OCI-LY7 (cell line): ENCODE data around the gene TEX14. TPM values are rescaled to one million over a fixed set of nuclear protein-coding genes. Genes with fewer than 3 reads are reported as not detected.

Experiments
- BruUV-seq: library from RNA; stranded (reverse); fragments of 400-500 nt; replicated peaks from 2 replicates; lab custom pipeline; 2021; lab: Mats Ljungman, UMichigan
- CTCF ChIA-PET: fragments of 300-600 bp; sonication (Branson Sonifier 250); formaldehyde crosslinking; loops from one replicate; lab custom pipeline; 2022; ENCODE audit warnings: antibody characterized with exemption; ENCODE audit not compliant: unreplicated experiment; lab: Charles Lee
- POLR2A ChIA-PET: fragments of 300-600 bp; sonication (Branson Sonifier 250); formaldehyde crosslinking; loops from one replicate; lab custom pipeline; 2022; ENCODE audit warnings: antibody characterized with exemption; lab: Charles Lee
- DNase-seq: peaks from one replicate; pipeline ENCODE4 v3.0.0-alpha.2; 2015; ENCODE audit warnings: low spot score
- H2AFZ ChIP-seq: fragments of 200-600 bp; sonication (generic), shearing (Covaris generic); 2 replicates; pipeline ENCODE4 v1.6.1; 2014; ENCODE audit warnings: mild to moderate bottlenecking, antibody characterized with exemption, low read length, moderate library complexity
- H3K27ac ChIP-seq: fragments of 200-600 bp; sonication (generic); 2 replicates; pipeline ENCODE4 v1.5.1; 2014; ENCODE audit warnings: mixed run types, low read depth, mild to moderate bottlenecking, moderate library complexity, low read length, inconsistent platforms; ENCODE audit not compliant: poor library complexity, severe bottlenecking
- H3K36me3 ChIP-seq: fragments of 200-600 bp; sonication (generic); 2 replicates; pipeline ENCODE4 v1.6.1; 2014; ENCODE audit warnings: mild to moderate bottlenecking, antibody characterized with exemption, low read length, moderate library complexity, mixed read lengths; ENCODE audit not compliant: insufficient read depth
- H3K4me1 ChIP-seq: fragments of 200-600 bp; sonication (generic); 2 replicates; pipeline ENCODE4 v1.5.1; 2014; ENCODE audit warnings: mild to moderate bottlenecking, low read length; ENCODE audit not compliant: insufficient read depth, poor library complexity, severe bottlenecking
- H3K4me2 ChIP-seq: fragments of 200-600 bp; sonication (generic); 2 replicates; pipeline ENCODE4 v1.6.1; 2014; ENCODE audit warnings: mild to moderate bottlenecking, low read length
- H3K4me3 ChIP-seq: fragments of 200-600 bp; sonication (generic); 2 replicates; pipeline ENCODE4 v1.5.1; 2014; ENCODE audit warnings: mild to moderate bottlenecking, low read depth, low read length; ENCODE audit not compliant: poor library complexity, severe bottlenecking
- H3K79me2 ChIP-seq: fragments of 200-600 bp; sonication (generic); 2 replicates; pipeline ENCODE4 v1.6.1; 2016; ENCODE audit warnings: low read depth, mild to moderate bottlenecking, low read length, moderate library complexity, mixed read lengths; ENCODE audit not compliant: insufficient read depth
- H3K9me2 ChIP-seq: fragments of 200-600 bp; sonication (generic); 2 replicates; pipeline ENCODE4 v1.6.1; 2016; ENCODE audit warnings: mild to moderate bottlenecking, low read length, mixed read lengths; ENCODE audit not compliant: insufficient read depth
- H3K9me3 ChIP-seq: fragments of 200-600 bp; sonication (generic); 2 replicates; pipeline ENCODE4 v1.6.1; 2014; ENCODE audit warnings: mild to moderate bottlenecking, mixed run types, low read length, mixed read lengths
- H4K20me1 ChIP-seq: fragments of 200-600 bp; sonication (generic); 2 replicates; pipeline ENCODE4 v1.6.1; 2014; ENCODE audit warnings: mild to moderate bottlenecking, antibody characterized with exemption, low read length, moderate library complexity, mixed read lengths; ENCODE audit not compliant: insufficient read depth
- EZH2phosphoT487 ChIP-seq: fragments of 200-600 bp; sonication (generic); IDR thresholded peaks from 2 replicates; pipeline ENCODE4 v1.6.1; 2018; ENCODE audit warnings: low read depth, borderline replicate concordance, mild to moderate bottlenecking, mixed run types, antibody characterized with exemption, low read length, moderate library complexity, mixed read lengths
- intact Hi-C: fragments of 100-400 bp; cut with micrococcal nuclease; formaldehyde crosslinking; loops from one replicate; pipeline ENCODE4 v1.10.0; 2022; ENCODE audit not compliant: unreplicated experiment
- total RNA-seq, 2 experiments: library from RNA; depleted of rRNA in 1 of 2; stranded (reverse); fragments of >200 nt in 1 of 2; shearing (Covaris generic) in 1 of 2; gene quantifications; 2 replicates each; pipeline ENCODE4 v1.2.3, GENCODE V29; 2014 to 2022
- TF ChIP-seq, protein P1 (sequence below): fragments of 200-600 bp; sonication (generic); conservative IDR thresholded peaks from 2 replicates; pipeline ENCODE4 v1.5.1; 2014; ENCODE audit warnings: mild to moderate bottlenecking, antibody characterized with exemption, low read length, moderate library complexity, mixed read lengths

The TEX14 gene
- total RNA-seq, 2 experiments from 2014 or later = 0.69 to 2.3 TPM

DNA sequence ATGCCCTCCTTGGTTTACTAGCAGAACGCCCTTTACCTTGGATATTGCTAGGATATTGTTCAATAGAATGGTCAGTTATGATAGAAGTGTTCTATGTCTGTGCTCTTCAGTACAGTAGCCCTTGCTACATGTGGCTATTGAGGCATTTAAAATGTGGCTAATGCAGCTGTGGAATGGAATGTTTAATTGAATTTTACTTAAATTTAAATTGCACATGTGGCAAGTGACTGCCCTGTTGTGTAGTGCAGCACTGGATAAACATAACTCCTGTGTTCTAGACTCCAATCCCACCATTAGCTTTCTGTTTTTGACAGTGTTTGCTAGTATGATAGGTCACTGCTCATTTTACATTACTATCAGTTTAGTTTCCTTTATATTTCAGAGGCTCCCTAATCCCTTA lies 30.4 kb upstream of the TEX14 start:
- ChIA-PET POLR2A (no interaction called here), CTCF (no interaction called here)
- Histone ChIP-seq H4K20me1 (no peaks in the 10 kb centered on the region), H3K27ac (no peak overlapping the region), H3K9me2 (no peaks in the 10 kb centered on the region), H3K4me3 (no peak overlapping the region), H3K79me2 (no peaks in the 10 kb centered on the region), H3K4me1 (no peaks in the 10 kb centered on the region), H2AFZ (no peak overlapping the region), H3K9me3 (no peaks in the 10 kb centered on the region), H3K36me3 (peaks cover 89% of the 10 kb centered on the region), H3K4me2 (no peak overlapping the region)
- DNase-seq = no peak
- intact Hi-C loops = no loop called here
- TF ChIP-seq EZH2phosphoT487 = no peak
- TF ChIP-seq, protein P1, sequence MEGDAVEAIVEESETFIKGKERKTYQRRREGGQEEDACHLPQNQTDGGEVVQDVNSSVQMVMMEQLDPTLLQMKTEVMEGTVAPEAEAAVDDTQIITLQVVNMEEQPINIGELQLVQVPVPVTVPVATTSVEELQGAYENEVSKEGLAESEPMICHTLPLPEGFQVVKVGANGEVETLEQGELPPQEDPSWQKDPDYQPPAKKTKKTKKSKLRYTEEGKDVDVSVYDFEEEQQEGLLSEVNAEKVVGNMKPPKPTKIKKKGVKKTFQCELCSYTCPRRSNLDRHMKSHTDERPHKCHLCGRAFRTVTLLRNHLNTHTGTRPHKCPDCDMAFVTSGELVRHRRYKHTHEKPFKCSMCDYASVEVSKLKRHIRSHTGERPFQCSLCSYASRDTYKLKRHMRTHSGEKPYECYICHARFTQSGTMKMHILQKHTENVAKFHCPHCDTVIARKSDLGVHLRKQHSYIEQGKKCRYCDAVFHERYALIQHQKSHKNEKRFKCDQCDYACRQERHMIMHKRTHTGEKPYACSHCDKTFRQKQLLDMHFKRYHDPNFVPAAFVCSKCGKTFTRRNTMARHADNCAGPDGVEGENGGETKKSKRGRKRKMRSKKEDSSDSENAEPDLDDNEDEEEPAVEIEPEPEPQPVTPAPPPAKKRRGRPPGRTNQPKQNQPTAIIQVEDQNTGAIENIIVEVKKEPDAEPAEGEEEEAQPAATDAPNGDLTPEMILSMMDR = no peak
- BruUV-seq = no TSS peak

DNA sequence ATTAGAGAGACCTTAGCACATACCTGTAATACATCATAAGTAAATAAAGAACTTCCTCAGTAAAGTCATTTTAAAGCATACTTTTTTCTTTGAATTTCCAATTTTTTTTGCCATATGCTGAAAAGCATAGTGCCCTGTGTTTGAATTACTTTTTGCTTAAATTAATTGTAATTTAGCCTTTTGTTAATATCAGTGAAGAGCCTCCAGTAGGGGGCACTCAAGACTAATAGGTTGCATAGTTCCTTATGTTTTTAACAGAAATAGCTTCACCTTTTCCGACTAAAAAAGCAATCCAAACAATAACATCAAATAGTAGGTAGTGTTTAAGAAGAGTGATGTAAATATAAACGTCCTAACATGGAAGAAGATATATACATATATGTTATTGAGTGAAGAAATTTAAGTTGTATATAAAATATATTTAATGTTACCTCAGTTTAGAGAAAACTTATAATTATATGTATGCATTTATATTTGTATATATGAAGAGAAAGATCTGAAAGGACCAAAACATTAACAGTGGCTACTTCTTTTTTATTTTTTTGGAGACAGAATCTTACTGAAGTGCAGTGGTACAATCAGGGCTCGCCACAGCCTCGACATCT lies 19.2 kb upstream of the TEX14 start:
- CTCF ChIA-PET = no interaction called here
- intact Hi-C loops = loop anchor here (1.0 kb wide), 1 partner anchor 293 kb away; no protein-coding TSS in a partner anchor
- Histone ChIP-seq H3K4me2 (no peak overlapping the region), H3K27ac (no peak overlapping the region), H3K9me3 (no peaks in the 10 kb centered on the region), H2AFZ (no peak overlapping the region), H4K20me1 (no peaks in the 10 kb centered on the region), H3K9me2 (no peaks in the 10 kb centered on the region), H3K4me3 (no peak overlapping the region), H3K79me2 (no peaks in the 10 kb centered on the region), H3K4me1 (no peaks in the 10 kb centered on the region), H3K36me3 (peaks cover 93% of the 10 kb centered on the region)
- TF ChIP-seq, protein P1 = peak; percentile 99
- no peak for TF ChIP-seq EZH2phosphoT487
- POLR2A ChIA-PET = interaction anchor here (0.6 kb wide), 1 partner anchor 302 kb away, joined by 3 read pairs; no protein-coding TSS in a partner anchor
- no TSS peak for BruUV-seq
- peak; percentile 70 for DNase-seq

- POLR2A ChIA-PET = interaction anchor here (0.6 kb wide), 1 partner anchor 255 kb away, joined by 3 read pairs; no protein-coding TSS in a partner anchor
- TF ChIP-seq EZH2phosphoT487 = no peak
- TF ChIP-seq, protein P1 = no peak
- CTCF ChIA-PET = no interaction called here
Observed at GRCh38 chr17:58706351-58707140, 14.7 kb upstream of the TEX14 start.

More at GRCh38 chr17:58706351-58707140, 14.7 kb upstream of the TEX14 start:
- no peaks in the 10 kb centered on the region for H3K79me2 ChIP-seq
- no peak overlapping the region for H3K4me3 ChIP-seq
- intact Hi-C loops = no loop called here
- no peaks in the 10 kb centered on the region for H3K9me2 ChIP-seq
- H2AFZ ChIP-seq = no peak overlapping the region
- no peaks in the 10 kb centered on the region for H4K20me1 ChIP-seq
- H3K9me3 ChIP-seq = no peaks in the 10 kb centered on the region
- BruUV-seq = no TSS peak
- H3K36me3 ChIP-seq = peaks cover 82% of the 10 kb centered on the region
- no peak overlapping the region for H3K4me2 ChIP-seq
- DNase-seq = no peak
- H3K27ac ChIP-seq = no peak overlapping the region
- H3K4me1 ChIP-seq = no peaks in the 10 kb centered on the region
